HepG2 (cell line): ENCODE data around the gene AKR1A1. TPM values are rescaled to one million over a fixed set of nuclear protein-coding genes. Genes with fewer than 3 reads are reported as not detected.
A peak's percentile ranks its signal among the peaks of the same experiment; 100 is the strongest.

Source experiments
- ESRRA ChIP-seq: sonication (generic); formaldehyde crosslinking; IDR thresholded peaks from 2 replicates; pipeline ENCODE4 v1.5.1; 2020; ENCODE audit warnings: mild to moderate bottlenecking, low read depth, missing genetic modification reagents
- GABPA ChIP-seq, 2 experiments: IDR thresholded peaks; 2 replicates each; pipeline ENCODE4 v1.6.1; 2011 to 2016; ENCODE audit warnings: low read depth in 2 of 2, low read length in 1 of 2, missing biosample characterization in 1 of 2, missing genetic modification characterization in 1 of 2
- GRHL1 ChIP-seq: sonication (generic); formaldehyde crosslinking; conservative IDR thresholded peaks from 2 replicates; pipeline ENCODE4 v1.8.0; 2022; ENCODE audit warnings: missing genetic modification reagents
- HOMEZ ChIP-seq: IDR thresholded peaks from 2 replicates; pipeline ENCODE4 v1.6.1; 2016; ENCODE audit warnings: low read depth
- JUN ChIP-seq: sonication (generic); formaldehyde crosslinking; IDR thresholded peaks from 2 replicates; pipeline ENCODE4 v1.4.0; 2020; ENCODE audit warnings: mild to moderate bottlenecking, missing genetic modification reagents
- NCOA1 ChIP-seq: sonication (generic); formaldehyde crosslinking; IDR thresholded peaks from 2 replicates; pipeline ENCODE4 v1.9.0; 2021; ENCODE audit warnings: missing genetic modification reagents
- RARA ChIP-seq: IDR thresholded peaks from 2 replicates; pipeline ENCODE4 v1.6.1; 2016; ENCODE audit warnings: missing genetic modification reagents, missing compliant biosample characterization
- RFXANK ChIP-seq: IDR thresholded peaks from 2 replicates; pipeline ENCODE4 v1.6.1; 2016
- SALL1 ChIP-seq: sonication (generic); formaldehyde crosslinking; IDR thresholded peaks from 2 replicates; pipeline ENCODE4 v1.8.0; 2022; ENCODE audit warnings: mild to moderate bottlenecking, missing genetic modification reagents
- SIN3B ChIP-seq: fragments of 150-350 bp; IDR thresholded peaks from 2 replicates; pipeline ENCODE4 v1.6.1; 2014; ENCODE audit warnings: low read length
- SMC3 ChIP-seq: IDR thresholded peaks from 2 replicates; pipeline ENCODE4 v1.6.1; 2011; ENCODE audit warnings: low read length, improper control_type of control experiment
- ZBTB34 ChIP-seq: sonication (generic); formaldehyde crosslinking; IDR thresholded peaks from 2 replicates; pipeline ENCODE4 v1.8.0; 2022; ENCODE audit warnings: mild to moderate bottlenecking, missing genetic modification reagents
- ZHX1 ChIP-seq: sonication (generic); formaldehyde crosslinking; IDR thresholded peaks from 2 replicates; pipeline ENCODE4 v1.8.1; 2022; ENCODE audit warnings: low read depth, mild to moderate bottlenecking, missing genetic modification reagents
- ZNF124 ChIP-seq: sonication (generic); formaldehyde crosslinking; IDR thresholded peaks from 2 replicates; pipeline ENCODE4 v1.4.0; 2020; ENCODE audit warnings: missing genetic modification reagents
- ZNF205 ChIP-seq: IDR thresholded peaks from 2 replicates; pipeline ENCODE4 v1.6.1; 2018; ENCODE audit warnings: missing biosample characterization, missing genetic modification reagents
- ZNF510 ChIP-seq: sonication (generic); formaldehyde crosslinking; IDR thresholded peaks from 2 replicates; pipeline ENCODE4 v1.4.0; 2020; ENCODE audit warnings: low read depth, mild to moderate bottlenecking, missing genetic modification reagents
- ZNF564 ChIP-seq: sonication (generic); formaldehyde crosslinking; IDR thresholded peaks from 2 replicates; pipeline ENCODE4 v1.8.1; 2023; ENCODE audit warnings: mild to moderate bottlenecking, missing genetic modification reagents
- ZNF598 ChIP-seq: sonication (generic); formaldehyde crosslinking; IDR thresholded peaks from 2 replicates; pipeline ENCODE4 v1.5.1; 2020; ENCODE audit warnings: mild to moderate bottlenecking, missing genetic modification reagents, borderline replicate concordance
- ZNF83 ChIP-seq: sonication (generic); formaldehyde crosslinking; IDR thresholded peaks from 2 replicates; pipeline ENCODE4 v1.4.0; 2020; ENCODE audit warnings: missing genetic modification reagents, mild to moderate bottlenecking, borderline replicate concordance
- polyA plus RNA-seq, 8 experiments: library from polyadenylated mRNA; depleted of rRNA in 3 of 8; stranded (reverse) in 7 of 8; unstranded in 1 of 8; fragments of >200 nt; fragmentation: Illumina TruSeq in 4 of 8; extraction: Trizol in 4 of 8; gene quantifications; 2 replicates each; pipeline versions ENCODE4 v1.2.1 to v1.2.3, GENCODE V29; 2011 to 2016; ENCODE audit warnings: low read depth in 4 of 8, missing spikeins in 1 of 8, mixed read lengths in 1 of 8; ENCODE audit not compliant: insufficient read depth in 1 of 8
- total RNA-seq, 5 experiments: library from RNA; depleted of rRNA; stranded (reverse); fragments of >200 nt; fragmentation: Illumina TruSeq; extraction: Trizol; gene quantifications; 2 replicates each; pipeline ENCODE4 v1.2.3, GENCODE V29; 2016; ENCODE audit warnings: low read depth in 1 of 5
- TF ChIP-seq, protein P1 (sequence below): IDR thresholded peaks from 2 replicates; pipeline ENCODE4 v1.6.1; 2016; ENCODE audit warnings: missing compliant biosample characterization, missing genetic modification reagents, borderline replicate concordance
- TF ChIP-seq, protein P2 (sequence below): sonication (generic); formaldehyde crosslinking; IDR thresholded peaks from 2 replicates; pipeline ENCODE4 v1.4.0; 2020; ENCODE audit warnings: missing genetic modification reagents

Gene AKR1A1
- total and polyA plus RNA-seq, 2 of the 13 experiments (the other 11 are each of a cell fraction or from before 2014, with no cell fraction given): 181 to 217 TPM

DNA sequence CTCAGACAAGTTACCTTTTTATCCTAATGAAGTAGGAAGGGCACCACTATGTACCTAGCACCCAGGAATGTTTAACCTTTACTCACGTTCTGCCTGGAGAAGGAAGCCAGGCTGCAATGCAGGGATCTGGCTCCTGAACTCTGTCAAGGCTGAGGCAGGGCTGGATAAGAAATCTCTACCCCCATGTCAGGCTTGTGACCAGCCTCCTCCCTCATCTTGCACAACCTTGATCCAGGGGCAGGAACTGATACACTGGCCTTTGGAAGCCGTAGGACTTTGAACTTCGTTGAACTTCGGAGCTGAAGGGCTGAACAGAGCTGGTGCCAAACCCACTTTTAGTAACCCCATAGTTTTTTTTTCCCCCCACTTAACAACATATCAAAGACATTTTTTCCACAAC lies 8.0 kb upstream of the AKR1A1 start (continued):
- TF ChIP-seq GRHL1 (CRISPR knock-in tag) (no peak), HOMEZ (CRISPR knock-in tag) (peak; percentile 86; the same call in 1 of the 2 replicates), ZNF83 (CRISPR knock-in tag) (no peak), ZNF124 (CRISPR knock-in tag) (0 out of 2 replicates have a peak, but pooled peaks have one; percentile 42), ZNF510 (no peak), ZHX1 (0 out of 2 replicates have a peak, but pooled peaks have one; percentile 33), RARA (CRISPR knock-in tag) (peak; percentile 85), ZNF564 (CRISPR knock-in tag) (no peak), NCOA1 (CRISPR knock-in tag) (no peak), GABPA (IDR thresholded peaks at IDR 0.05; ENCODE audit: low read depth, low read length) (no peak), GABPA (CRISPR knock-in tag; IDR thresholded peaks at IDR 0.05; ENCODE audit: low read depth) (peak; percentile 44; the same call in 1 of the 2 replicates), SIN3B (no peak), SALL1 (CRISPR knock-in tag) (peak; percentile 86), ZNF598 (no peak), RFXANK (CRISPR knock-in tag) (no peak), ZNF205 (CRISPR knock-in tag) (peak; percentile 70; the same call in 1 of the 2 replicates), ESRRA (CRISPR knock-in tag) (peak; percentile 75; the same call in 1 of the 2 replicates), ZBTB34 (CRISPR knock-in tag) (no peak), SMC3 (peak; percentile 37; the same call in 1 of the 2 replicates), JUN (CRISPR knock-in tag) (no peak)
- TF ChIP-seq, protein P1, sequence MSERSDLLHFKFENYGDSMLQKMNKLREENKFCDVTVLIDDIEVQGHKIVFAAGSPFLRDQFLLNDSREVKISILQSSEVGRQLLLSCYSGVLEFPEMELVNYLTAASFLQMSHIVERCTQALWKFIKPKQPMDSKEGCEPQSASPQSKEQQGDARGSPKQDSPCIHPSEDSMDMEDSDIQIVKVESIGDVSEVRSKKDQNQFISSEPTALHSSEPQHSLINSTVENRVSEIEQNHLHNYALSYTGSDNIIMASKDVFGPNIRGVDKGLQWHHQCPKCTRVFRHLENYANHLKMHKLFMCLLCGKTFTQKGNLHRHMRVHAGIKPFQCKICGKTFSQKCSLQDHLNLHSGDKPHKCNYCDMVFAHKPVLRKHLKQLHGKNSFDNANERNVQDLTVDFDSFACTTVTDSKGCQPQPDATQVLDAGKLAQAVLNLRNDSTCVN (CRISPR knock-in tag): peak; percentile 62; the same call in 1 of the 2 replicates
- TF ChIP-seq, protein P2, sequence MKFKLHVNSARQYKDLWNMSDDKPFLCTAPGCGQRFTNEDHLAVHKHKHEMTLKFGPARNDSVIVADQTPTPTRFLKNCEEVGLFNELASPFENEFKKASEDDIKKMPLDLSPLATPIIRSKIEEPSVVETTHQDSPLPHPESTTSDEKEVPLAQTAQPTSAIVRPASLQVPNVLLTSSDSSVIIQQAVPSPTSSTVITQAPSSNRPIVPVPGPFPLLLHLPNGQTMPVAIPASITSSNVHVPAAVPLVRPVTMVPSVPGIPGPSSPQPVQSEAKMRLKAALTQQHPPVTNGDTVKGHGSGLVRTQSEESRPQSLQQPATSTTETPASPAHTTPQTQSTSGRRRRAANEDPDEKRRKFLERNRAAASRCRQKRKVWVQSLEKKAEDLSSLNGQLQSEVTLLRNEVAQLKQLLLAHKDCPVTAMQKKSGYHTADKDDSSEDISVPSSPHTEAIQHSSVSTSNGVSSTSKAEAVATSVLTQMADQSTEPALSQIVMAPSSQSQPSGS (CRISPR knock-in tag): peak; percentile 63; the same call in 1 of the 2 replicates
